Neural progenitor cell (in vitro differentiated cells): ENCODE measurements around the gene OAF.

Experiments
- CTCF ChIP-seq: fragments of 200-600 bp; sonication (generic); IDR thresholded peaks from 2 replicates; pipeline ENCODE4 v1.5.1; 2017; ENCODE audit warnings: antibody characterized with exemption, mild to moderate bottlenecking
- EZH2 ChIP-seq: fragments of 200-600 bp; sonication (generic); IDR thresholded peaks from 2 replicates; pipeline ENCODE4 v1.6.1; 2017; ENCODE audit warnings: antibody characterized with exemption, mild to moderate bottlenecking, moderate library complexity
- EZH2phosphoT487 ChIP-seq: fragments of 200-600 bp; sonication (generic); IDR thresholded peaks from 2 replicates; pipeline ENCODE4 v1.6.1; 2017; ENCODE audit warnings: antibody characterized with exemption

GRCh38 chr11:120268686-120269085 lies 57.9 kb downstream of the OAF start:
- TF ChIP-seq CTCF (no peak), EZH2 (no peak), EZH2phosphoT487 (no peak)
